Activated gamma-delta T cell (primary cell): ENCODE data around the gene OR7G3.

ENCODE experiments used
- DNase-seq: peaks from one replicate; lab custom pipeline; 2025; lab: John Stamatoyannopoulos, UW

Gene OR7G3

DNA sequence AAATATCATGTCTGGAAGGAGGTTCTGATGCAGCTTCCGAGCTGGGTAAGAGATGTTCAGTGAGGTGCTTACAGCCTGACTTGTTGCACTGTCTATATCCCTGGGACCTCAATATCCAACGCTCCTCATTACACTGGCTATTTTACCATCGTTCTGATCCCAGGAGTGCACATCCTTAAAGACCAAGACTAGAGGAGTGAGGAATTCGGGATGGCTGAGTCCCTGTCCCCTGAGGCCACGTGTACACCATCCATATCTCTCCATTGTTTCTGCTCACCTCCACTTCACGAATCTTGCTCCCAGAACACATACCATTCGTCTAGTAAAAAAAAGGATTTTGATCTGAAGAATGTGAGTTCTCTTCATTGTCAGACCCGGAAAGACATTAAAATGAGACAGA, 19.4 kb downstream of the OR7G3 start, which contains the start of gene OR7G2:
Gene OR7G2, minus strand, starts transcription at position 101 of the 400 bp plus-strand sequence. CDS start 4,232 bp downstream, outside the sequence.
- no peak for DNase-seq

DNA sequence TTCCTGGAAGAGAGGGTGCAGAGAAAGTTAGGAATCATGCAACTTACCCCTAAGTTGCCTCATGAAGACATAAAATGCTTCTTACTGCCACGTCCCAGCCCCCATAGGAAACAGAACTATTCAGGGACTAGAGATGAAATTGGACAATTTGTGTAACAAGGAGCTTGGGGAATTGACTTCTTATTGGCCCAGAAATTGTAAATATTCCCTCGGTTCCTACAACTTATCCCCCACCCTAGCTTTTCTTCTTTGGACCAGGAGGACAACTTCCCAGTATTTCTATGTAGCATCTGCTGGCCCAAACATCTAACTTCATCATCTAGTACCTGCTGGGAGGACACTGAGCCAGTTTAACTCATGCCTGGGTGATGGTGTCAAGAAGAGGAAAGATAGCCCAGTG, 40.0 kb downstream of the OR7G3 start, which contains the start of gene OR1M1:
Gene OR1M1, plus strand, starts transcription at position 301 of the 400 bp plus-strand sequence. CDS start 6,184 bp downstream, outside the sequence.
- no peak for DNase-seq

DNA sequence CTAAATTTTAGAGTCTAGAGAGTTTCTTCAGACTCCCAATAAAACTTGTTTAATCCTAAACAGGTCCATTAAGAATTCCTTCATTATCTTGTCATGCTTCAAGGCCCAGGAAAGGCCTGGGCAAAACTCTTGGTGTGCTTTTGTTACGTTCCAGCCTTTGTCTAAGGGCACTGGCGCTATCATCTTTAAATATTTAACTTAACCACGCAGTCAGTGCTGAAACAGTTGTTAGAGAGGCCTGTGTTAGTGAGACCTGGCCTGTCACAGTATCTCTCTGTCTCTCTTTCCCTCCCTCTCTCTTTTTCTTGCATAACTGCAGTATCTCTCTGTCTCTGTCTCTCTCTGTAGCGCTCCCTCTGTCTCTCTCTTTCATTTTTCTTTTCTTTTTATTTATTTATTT, 48.1 kb downstream of the OR7G3 start:
- DNase-seq: no peak

DNA sequence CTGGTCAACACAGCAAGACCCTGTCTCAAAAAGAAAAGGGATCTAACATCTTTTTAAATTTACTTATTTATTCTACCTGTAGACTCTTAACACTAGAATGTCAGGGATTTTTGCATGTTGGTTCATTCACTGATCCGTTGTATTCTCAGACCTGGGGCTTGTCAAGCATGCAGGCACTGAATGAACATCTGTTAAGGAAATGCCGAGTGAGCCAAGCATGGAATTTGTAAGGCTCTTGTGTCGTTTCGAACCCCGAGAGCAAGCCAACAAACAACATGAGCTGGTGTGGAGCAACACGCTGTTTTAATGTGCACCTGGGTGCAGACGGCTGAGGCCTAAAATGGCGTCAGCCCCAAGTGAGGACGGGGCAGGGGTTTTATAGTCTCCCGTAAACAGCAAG, 49.8 kb downstream of the OR7G3 start:
- no peak for DNase-seq
